Progenitor cell of endocrine pancreas (in vitro differentiated cells): ENCODE results near the gene ZBED1. TPM values are rescaled to one million over a fixed set of nuclear protein-coding genes. Genes with fewer than 3 reads are reported as not detected.
A peak's percentile ranks its signal among the peaks of the same experiment; 100 is the strongest.

ENCODE experiments used
- DNase-seq: peaks from one replicate; pipeline ENCODE4 v3.0.0; 2021; ENCODE audit warnings: low spot score; ENCODE audit not compliant: unreplicated experiment
- H3K27ac Mint-ChIP-seq: 2 replicates; pipeline ENCODE4 v1.8.0; 2021; ENCODE audit warnings: mild to moderate bottlenecking, moderate library complexity, mixed read lengths
- H3K27me3 Mint-ChIP-seq: 2 replicates; pipeline ENCODE4 v1.8.0; 2021; ENCODE audit warnings: mixed read lengths
- H3K36me3 Mint-ChIP-seq: 2 replicates; pipeline ENCODE4 v1.8.0; 2022; ENCODE audit warnings: mixed read lengths; ENCODE audit not compliant: insufficient read depth
- H3K4me1 Mint-ChIP-seq: 2 replicates; pipeline ENCODE4 v1.8.0; 2021; ENCODE audit warnings: low read depth, mixed read lengths
- H3K4me3 Mint-ChIP-seq: 2 replicates; pipeline ENCODE4 v1.8.0; 2021; ENCODE audit warnings: low read depth, mild to moderate bottlenecking, moderate library complexity, mixed read lengths
- H3K9me3 Mint-ChIP-seq: 2 replicates; pipeline ENCODE4 v1.8.0; 2021; ENCODE audit warnings: low read depth, mixed read lengths
- CTCF ChIP-seq: fragments of 200-600 bp; sonication (generic); IDR thresholded peaks from one replicate; pipeline ENCODE4 v1.5.0; 2021; ENCODE audit warnings: antibody characterized with exemption, mild to moderate bottlenecking; ENCODE audit not compliant: unreplicated experiment
- total RNA-seq: library from RNA; stranded (reverse); gene quantifications from 2 replicates; pipeline ENCODE4 v1.2.1, GENCODE V29; 2021

The ZBED1 gene
- total RNA-seq, 1 donor from 2014 or later: 59.6 TPM

- no peak for DNase-seq
- H3K4me3 Mint-ChIP-seq: no peak overlapping the region
- peaks cover 16% of the 10 kb centered on the region for H3K4me1 Mint-ChIP-seq
- no peaks in the 10 kb centered on the region for H3K27me3 Mint-ChIP-seq
- no peak for TF ChIP-seq CTCF
- H3K36me3 Mint-ChIP-seq: peaks cover 38% of the 10 kb centered on the region
- H3K9me3 Mint-ChIP-seq: no peaks in the 10 kb centered on the region
- no peak overlapping the region for H3K27ac Mint-ChIP-seq
Measured at GRCh38 chrX:2489446-2490445, 11.0 kb downstream of the ZBED1 start.

GRCh38 chrX:2488621-2489285, 12.0 kb downstream of the ZBED1 start:
- no peak for DNase-seq
- H3K36me3 Mint-ChIP-seq: peaks cover 40% of the 10 kb centered on the region
- no peak overlapping the region for H3K27ac Mint-ChIP-seq
- no peak overlapping the region for H3K4me3 Mint-ChIP-seq
- no peak for TF ChIP-seq CTCF
- H3K4me1 Mint-ChIP-seq: peaks cover 16% of the 10 kb centered on the region
- H3K27me3 Mint-ChIP-seq: no peaks in the 10 kb centered on the region
- no peaks in the 10 kb centered on the region for H3K9me3 Mint-ChIP-seq

DNA sequence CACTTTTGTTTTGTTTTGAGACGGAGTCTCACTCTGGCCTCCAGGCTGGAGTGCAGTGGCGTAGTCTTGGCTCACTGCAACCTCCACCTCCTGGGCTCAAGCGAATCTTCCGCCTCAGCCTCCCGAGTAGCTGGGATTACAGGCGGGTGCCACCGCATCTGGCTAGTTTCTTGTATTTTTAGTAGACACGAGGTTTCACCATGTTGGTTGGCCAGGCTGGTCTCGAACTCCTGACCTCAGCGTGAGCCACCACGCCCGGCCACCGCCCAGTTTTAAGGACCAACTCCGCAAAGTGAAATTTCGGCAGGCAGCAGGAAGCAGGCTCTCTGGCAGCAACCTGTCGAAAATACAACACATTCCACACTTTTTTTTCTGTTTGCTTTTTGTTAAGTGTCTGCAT, 13.4 kb downstream of the ZBED1 start:
- H3K9me3 Mint-ChIP-seq: no peaks in the 10 kb centered on the region
- peaks cover 43% of the 10 kb centered on the region for H3K36me3 Mint-ChIP-seq
- H3K27ac Mint-ChIP-seq: peak overlapping the region; percentile 59
- TF ChIP-seq CTCF: no peak
- no peak overlapping the region for H3K4me3 Mint-ChIP-seq
- peaks cover 16% of the 10 kb centered on the region for H3K4me1 Mint-ChIP-seq
- H3K27me3 Mint-ChIP-seq: no peaks in the 10 kb centered on the region
- no peak for DNase-seq

- Mint-ChIP-seq H3K9me3 (no peaks in the 10 kb centered on the region), H3K27ac (peak overlapping the region; percentile 59), H3K4me3 (no peak overlapping the region), H3K27me3 (no peaks in the 10 kb centered on the region), H3K36me3 (peaks cover 43% of the 10 kb centered on the region), H3K4me1 (peaks cover 9% of the 10 kb centered on the region)
- no peak for DNase-seq
- TF ChIP-seq CTCF: no peak
Measured at GRCh38 chrX:2486476-2487133, 14.2 kb downstream of the ZBED1 start.

DNA sequence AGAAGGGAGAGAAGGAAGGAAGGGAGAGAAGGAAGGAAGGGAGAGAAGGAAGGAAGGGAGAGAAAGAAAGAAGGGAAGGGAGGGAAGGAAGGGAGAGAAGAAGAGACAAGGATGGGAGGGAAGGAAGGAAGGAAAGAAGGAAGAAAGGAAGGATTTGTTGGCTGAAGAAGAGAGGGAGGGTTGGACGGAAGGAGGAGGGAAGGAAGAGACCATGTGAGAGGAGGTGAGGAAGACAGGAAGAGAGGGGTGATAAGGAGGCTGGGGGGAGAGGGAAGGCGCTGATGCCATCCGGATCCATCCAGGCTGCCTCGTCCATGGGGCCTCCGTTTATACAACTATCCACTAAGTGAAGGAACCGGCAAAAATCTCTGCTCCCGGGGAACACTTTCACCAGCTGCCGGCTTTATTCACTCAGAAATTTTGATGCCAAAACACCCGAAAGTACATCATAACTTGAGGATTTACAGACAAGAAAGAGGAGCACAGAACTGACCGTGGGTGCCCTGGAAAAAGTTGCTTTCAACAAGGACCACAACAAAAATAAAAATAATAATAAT, 14.9 kb downstream of the ZBED1 start:
- no peak overlapping the region for H3K4me3 Mint-ChIP-seq
- no peak for DNase-seq
- H3K27me3 Mint-ChIP-seq: no peaks in the 10 kb centered on the region
- peak overlapping the region; percentile 65 for H3K27ac Mint-ChIP-seq
- no peak for TF ChIP-seq CTCF
- peaks cover 40% of the 10 kb centered on the region for H3K36me3 Mint-ChIP-seq
- peaks cover 5% of the 10 kb centered on the region for H3K4me1 Mint-ChIP-seq
- no peaks in the 10 kb centered on the region for H3K9me3 Mint-ChIP-seq
